Prostate gland (tissue), 2 donors: ENCODE measurements around the gene SLC25A23. TPM values are rescaled to one million over a fixed set of nuclear protein-coding genes. Genes with fewer than 3 reads are reported as not detected.

Experiments
- DNase-seq: peaks from one replicate; pipeline ENCODE4 v3.0.0-alpha.2; 2019; ENCODE audit warnings: low spot score
- H3K27ac ChIP-seq, 2 donors: fragments of 200-600 bp; sonication (generic); 2 replicates each; pipeline ENCODE4 v1.5.1; 2017 to 2019
- H3K27me3 ChIP-seq: fragments of 200-600 bp; sonication (generic); replicated peaks from 2 replicates; pipeline ENCODE4 v1.5.1; 2019; ENCODE audit not compliant: insufficient read depth
- H3K36me3 ChIP-seq, 2 donors: fragments of 200-600 bp; sonication (generic); 1 replicate in 1 of 2; 2 replicates in 1 of 2; pipeline versions ENCODE4 v1.5.1 to v1.8.1; 2017 to 2019
- H3K4me1 ChIP-seq: fragments of 200-600 bp; sonication (generic); replicated peaks from 2 replicates; pipeline ENCODE4 v1.5.1; 2019
- H3K4me3 ChIP-seq, 2 donors: fragments of 200-600 bp; sonication (generic); 2 replicates each; pipeline ENCODE4 v1.5.1; 2017 to 2019
- H3K9me3 ChIP-seq: fragments of 200-600 bp; sonication (generic); 2 replicates; pipeline ENCODE4 v1.5.1; 2017
- POLR2A ChIP-seq: fragments of 450-650 bp; IDR thresholded peaks from one replicate; pipeline ENCODE4 v1.6.1; 2016; ENCODE audit warnings: antibody characterized with exemption, mild to moderate bottlenecking
- POLR2AphosphoS5 ChIP-seq: sonication (generic); formaldehyde crosslinking; IDR thresholded peaks from one replicate; pipeline ENCODE4 v1.6.1; 2017; ENCODE audit warnings: antibody characterized with exemption
- WGBS: methylation state at CpG from one replicate; pipeline ENCODE4 v1.1.5; 2018; 5-methylcytosine and 5-hydroxymethylcytosine counted together
- intact Hi-C: fragments of 100-400 bp; cut with DNase I; formaldehyde crosslinking; loops from one replicate; pipeline ENCODE4 v1.14.2; 2022
- total RNA-seq, 2 donors: library from RNA; depleted of rRNA; stranded (reverse); fragments of >200 nt; gene quantifications; one replicate each; pipeline ENCODE4 v1.1.0, GENCODE V29; 2016
- TF ChIP-seq, protein P1 (sequence below), 4 experiments: fragments of 200-600 bp in 2 of 4; fragments of 450-650 bp in 2 of 4; sonication (generic) in 2 of 4; IDR thresholded peaks; 1 replicate in 3 of 4; 2 replicates in 1 of 4; pipeline ENCODE4 v1.5.1; 2016 to 2019; ENCODE audit warnings: antibody characterized with exemption in 4 of 4, mild to moderate bottlenecking in 2 of 4, moderate library complexity in 2 of 4

Gene SLC25A23
- total RNA-seq, 2 donors from 2014 or later: 66.2 to 91.3 TPM

- TF ChIP-seq POLR2AphosphoS5: no peak
- no peak for TF ChIP-seq POLR2A
- TF ChIP-seq, protein P1, sequence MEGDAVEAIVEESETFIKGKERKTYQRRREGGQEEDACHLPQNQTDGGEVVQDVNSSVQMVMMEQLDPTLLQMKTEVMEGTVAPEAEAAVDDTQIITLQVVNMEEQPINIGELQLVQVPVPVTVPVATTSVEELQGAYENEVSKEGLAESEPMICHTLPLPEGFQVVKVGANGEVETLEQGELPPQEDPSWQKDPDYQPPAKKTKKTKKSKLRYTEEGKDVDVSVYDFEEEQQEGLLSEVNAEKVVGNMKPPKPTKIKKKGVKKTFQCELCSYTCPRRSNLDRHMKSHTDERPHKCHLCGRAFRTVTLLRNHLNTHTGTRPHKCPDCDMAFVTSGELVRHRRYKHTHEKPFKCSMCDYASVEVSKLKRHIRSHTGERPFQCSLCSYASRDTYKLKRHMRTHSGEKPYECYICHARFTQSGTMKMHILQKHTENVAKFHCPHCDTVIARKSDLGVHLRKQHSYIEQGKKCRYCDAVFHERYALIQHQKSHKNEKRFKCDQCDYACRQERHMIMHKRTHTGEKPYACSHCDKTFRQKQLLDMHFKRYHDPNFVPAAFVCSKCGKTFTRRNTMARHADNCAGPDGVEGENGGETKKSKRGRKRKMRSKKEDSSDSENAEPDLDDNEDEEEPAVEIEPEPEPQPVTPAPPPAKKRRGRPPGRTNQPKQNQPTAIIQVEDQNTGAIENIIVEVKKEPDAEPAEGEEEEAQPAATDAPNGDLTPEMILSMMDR (IDR thresholded peaks at IDR 0.05): no peak
- Histone ChIP-seq H3K4me3 (no peak overlapping the region), H3K9me3 (no peaks in the 10 kb centered on the region), H3K4me1 (no peaks in the 10 kb centered on the region), H3K27me3 (peaks cover 8% of the 10 kb centered on the region), H3K36me3 (no peaks in the 10 kb centered on the region), H3K27ac (no peak overlapping the region)
- 86% methylated on average over 10 of the region's 10 CpGs for WGBS
- intact Hi-C loops: no loop called here
- no peak for DNase-seq
Measured at GRCh38 chr19:6480848-6481415, 21.3 kb upstream of the SLC25A23 start.

- 64% methylated on average over 7 of the region's 7 CpGs for WGBS
- Histone ChIP-seq H3K36me3 (no peaks in the 10 kb centered on the region), H3K9me3 (no peaks in the 10 kb centered on the region), H3K27ac (no peak overlapping the region), H3K4me1 (no peaks in the 10 kb centered on the region), H3K4me3 (no peak overlapping the region), H3K27me3 (peaks cover 14% of the 10 kb centered on the region)
- no peak for TF ChIP-seq POLR2A
- TF ChIP-seq, protein P1 (IDR thresholded peaks at IDR 0.05): no peak
- TF ChIP-seq POLR2AphosphoS5: no peak
- intact Hi-C loops: no loop called here
- no peak for DNase-seq
Measured at GRCh38 chr19:6479836-6480398, 20.3 kb upstream of the SLC25A23 start.

DNA sequence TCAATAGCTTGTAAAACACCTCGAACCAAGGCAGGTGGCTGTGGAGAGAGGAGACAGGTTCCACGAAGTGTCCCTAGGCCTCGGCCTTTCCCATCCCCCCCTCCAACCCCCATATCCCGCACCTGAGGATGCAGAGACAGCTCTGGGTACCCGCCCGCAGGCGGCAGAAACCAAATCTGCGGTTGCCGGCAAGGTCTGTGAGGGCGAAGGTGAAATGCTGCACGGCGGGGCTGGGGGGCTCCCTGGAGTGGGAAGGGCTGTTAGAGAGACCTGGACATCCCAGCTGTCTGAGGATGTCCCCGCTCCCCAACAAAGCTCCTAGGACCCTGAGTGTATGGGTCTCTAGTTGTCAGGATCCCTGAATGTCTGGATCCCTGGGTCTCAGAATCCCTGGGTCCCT lies 19.2 kb upstream of the SLC25A23 start:
- TF ChIP-seq, protein P1 (IDR thresholded peaks at IDR 0.05): no peak
- TF ChIP-seq POLR2A: no peak
- no peak for TF ChIP-seq POLR2AphosphoS5
- Histone ChIP-seq H3K27ac (no peak overlapping the region), H3K4me3 (no peak overlapping the region), H3K4me1 (no peaks in the 10 kb centered on the region), H3K27me3 (peaks cover 14% of the 10 kb centered on the region), H3K36me3 (no peaks in the 10 kb centered on the region), H3K9me3 (no peaks in the 10 kb centered on the region)
- no peak for DNase-seq
- intact Hi-C loops: no loop called here
- WGBS: 86% methylated on average over 13 of the region's 13 CpGs

DNA sequence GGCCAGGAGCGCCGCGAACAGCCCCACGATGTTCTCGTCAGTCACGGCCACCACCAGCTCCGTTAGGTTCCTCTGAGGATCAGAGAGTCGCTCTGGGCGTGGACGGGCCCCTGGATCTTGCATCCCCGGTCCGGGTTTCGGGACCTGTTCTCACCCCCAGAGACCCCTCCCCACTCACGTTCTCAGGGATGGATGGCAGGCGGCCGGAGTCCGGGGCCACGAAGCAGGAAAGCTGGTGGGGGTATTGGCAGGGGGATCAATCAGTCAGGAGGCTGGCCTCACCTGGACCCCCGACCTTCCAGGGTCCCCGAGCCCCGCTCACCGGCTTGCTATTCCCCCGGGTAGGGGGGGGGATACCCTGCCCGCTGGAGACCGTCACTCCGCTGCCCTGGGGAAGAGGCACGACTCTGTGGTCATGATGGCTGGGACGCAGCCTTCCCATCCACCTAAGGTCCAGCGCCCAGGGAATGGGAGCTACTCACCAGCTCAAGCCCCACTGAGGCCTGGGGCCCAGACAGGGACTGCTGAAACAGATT lies 17.4 kb upstream of the SLC25A23 start:
- no peaks in the 10 kb centered on the region for H3K9me3 ChIP-seq
- intact Hi-C loops: no loop called here
- no peak overlapping the region for H3K4me3 ChIP-seq
- TF ChIP-seq POLR2A: no peak
- TF ChIP-seq, protein P1 (IDR thresholded peaks at IDR 0.05): no peak
- no peak for TF ChIP-seq POLR2AphosphoS5
- peaks cover 14% of the 10 kb centered on the region for H3K27me3 ChIP-seq
- DNase-seq: no peak
- no peaks in the 10 kb centered on the region for H3K36me3 ChIP-seq
- no peak overlapping the region for H3K27ac ChIP-seq
- H3K4me1 ChIP-seq: no peaks in the 10 kb centered on the region
- WGBS: 22% methylated on average over 23 of the region's 29 CpGs
